HepG2 (cell line): ENCODE data around the gene CAMTA1.

Source experiments
- BHLHE40 ChIP-seq: IDR thresholded peaks from 2 replicates; pipeline ENCODE4 v1.6.1; 2011; ENCODE audit warnings: low read length, improper control_type of control experiment
- CBX2 ChIP-seq, 2 experiments: fragments of 200-600 bp in 1 of 2; sonication (generic); formaldehyde crosslinking in 1 of 2; IDR thresholded peaks; 2 replicates each; pipeline versions ENCODE4 v1.7.0 to v1.8.1; 2018 to 2022; ENCODE audit warnings: low read depth in 2 of 2, low read length in 1 of 2, mild to moderate bottlenecking in 1 of 2, missing genetic modification reagents in 1 of 2
- EP300 ChIP-seq, 3 experiments: sonication (generic) in 1 of 3; formaldehyde crosslinking in 1 of 3; IDR thresholded peaks; 2 replicates each; pipeline versions ENCODE4 v1.5.1 to v1.6.1; 2011 to 2020; ENCODE audit warnings: low read depth in 2 of 3, low read length in 2 of 3, borderline replicate concordance in 1 of 3, improper control_type of control experiment in 1 of 3, mild to moderate bottlenecking in 1 of 3, missing genetic modification reagents in 1 of 3, moderate library complexity in 1 of 3
- FOXJ3 ChIP-seq: sonication (generic); formaldehyde crosslinking; IDR thresholded peaks from 2 replicates; pipeline ENCODE4 v1.4.0; 2020; ENCODE audit warnings: missing genetic modification reagents, mild to moderate bottlenecking, borderline replicate concordance
- HNRNPUL1 ChIP-seq: fragments of 200-400 bp; formaldehyde crosslinking; IDR thresholded peaks from 2 replicates; pipeline ENCODE4 v1.6.1; 2017; ENCODE audit warnings: low read depth, mild to moderate bottlenecking, low read length, moderate library complexity
- TAF1 ChIP-seq: sonication (generic); formaldehyde crosslinking; IDR thresholded peaks from 2 replicates; pipeline ENCODE4 v1.4.0; 2020; ENCODE audit warnings: missing genetic modification reagents
- YY1 ChIP-seq: IDR thresholded peaks from 2 replicates; pipeline ENCODE4 v1.6.1; 2011; ENCODE audit warnings: low read length, low read depth, moderate library complexity, mild to moderate bottlenecking; ENCODE audit not compliant: insufficient read depth, insufficient replicate concordance
- ZBTB42 ChIP-seq: sonication (generic); formaldehyde crosslinking; IDR thresholded peaks from 2 replicates; pipeline ENCODE4 v1.5.0; 2020; ENCODE audit warnings: mild to moderate bottlenecking, missing genetic modification reagents
- ZNF143 ChIP-seq: sonication (generic); formaldehyde crosslinking; IDR thresholded peaks from 2 replicates; pipeline ENCODE4 v1.4.0; 2020; ENCODE audit warnings: missing genetic modification reagents
- ZNF343 ChIP-seq: sonication (generic); formaldehyde crosslinking; IDR thresholded peaks from 2 replicates; pipeline ENCODE4 v1.4.0; 2020; ENCODE audit warnings: mild to moderate bottlenecking, missing genetic modification reagents
- ZNF510 ChIP-seq: sonication (generic); formaldehyde crosslinking; IDR thresholded peaks from 2 replicates; pipeline ENCODE4 v1.4.0; 2020; ENCODE audit warnings: low read depth, mild to moderate bottlenecking, missing genetic modification reagents
- TF ChIP-seq, protein P1 (sequence below): sonication (generic); formaldehyde crosslinking; IDR thresholded peaks from 2 replicates; pipeline ENCODE4 v1.5.0; 2020; ENCODE audit warnings: mild to moderate bottlenecking, missing genetic modification reagents, moderate library complexity
- TF ChIP-seq, protein P2 (sequence below): sonication (generic); formaldehyde crosslinking; IDR thresholded peaks from 2 replicates; pipeline ENCODE4 v1.4.0; 2020; ENCODE audit warnings: missing genetic modification reagents

- TF ChIP-seq ZNF510 (no peak), YY1 (no peak), EP300 (IDR thresholded peaks at IDR 0.05; ENCODE audit: low read depth in 2 of 2, low read length in 2 of 2) (no peak), EP300 (CRISPR knock-in tag; IDR thresholded peaks at IDR 0.05; ENCODE audit: borderline replicate concordance) (no peak), ZNF343 (CRISPR knock-in tag) (no peak), ZBTB42 (CRISPR knock-in tag) (no peak), ZNF143 (CRISPR knock-in tag) (no peak), FOXJ3 (no peak), HNRNPUL1 (no peak), CBX2 (IDR thresholded peaks at IDR 0.05; ENCODE audit: low read depth, low read length) (no peak), CBX2 (CRISPR knock-in tag; IDR thresholded peaks at IDR 0.05; ENCODE audit: low read depth) (no peak), TAF1 (no peak), BHLHE40 (no peak)
- TF ChIP-seq, protein P1, sequence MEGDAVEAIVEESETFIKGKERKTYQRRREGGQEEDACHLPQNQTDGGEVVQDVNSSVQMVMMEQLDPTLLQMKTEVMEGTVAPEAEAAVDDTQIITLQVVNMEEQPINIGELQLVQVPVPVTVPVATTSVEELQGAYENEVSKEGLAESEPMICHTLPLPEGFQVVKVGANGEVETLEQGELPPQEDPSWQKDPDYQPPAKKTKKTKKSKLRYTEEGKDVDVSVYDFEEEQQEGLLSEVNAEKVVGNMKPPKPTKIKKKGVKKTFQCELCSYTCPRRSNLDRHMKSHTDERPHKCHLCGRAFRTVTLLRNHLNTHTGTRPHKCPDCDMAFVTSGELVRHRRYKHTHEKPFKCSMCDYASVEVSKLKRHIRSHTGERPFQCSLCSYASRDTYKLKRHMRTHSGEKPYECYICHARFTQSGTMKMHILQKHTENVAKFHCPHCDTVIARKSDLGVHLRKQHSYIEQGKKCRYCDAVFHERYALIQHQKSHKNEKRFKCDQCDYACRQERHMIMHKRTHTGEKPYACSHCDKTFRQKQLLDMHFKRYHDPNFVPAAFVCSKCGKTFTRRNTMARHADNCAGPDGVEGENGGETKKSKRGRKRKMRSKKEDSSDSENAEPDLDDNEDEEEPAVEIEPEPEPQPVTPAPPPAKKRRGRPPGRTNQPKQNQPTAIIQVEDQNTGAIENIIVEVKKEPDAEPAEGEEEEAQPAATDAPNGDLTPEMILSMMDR (CRISPR knock-in tag): no peak
- TF ChIP-seq, protein P2, sequence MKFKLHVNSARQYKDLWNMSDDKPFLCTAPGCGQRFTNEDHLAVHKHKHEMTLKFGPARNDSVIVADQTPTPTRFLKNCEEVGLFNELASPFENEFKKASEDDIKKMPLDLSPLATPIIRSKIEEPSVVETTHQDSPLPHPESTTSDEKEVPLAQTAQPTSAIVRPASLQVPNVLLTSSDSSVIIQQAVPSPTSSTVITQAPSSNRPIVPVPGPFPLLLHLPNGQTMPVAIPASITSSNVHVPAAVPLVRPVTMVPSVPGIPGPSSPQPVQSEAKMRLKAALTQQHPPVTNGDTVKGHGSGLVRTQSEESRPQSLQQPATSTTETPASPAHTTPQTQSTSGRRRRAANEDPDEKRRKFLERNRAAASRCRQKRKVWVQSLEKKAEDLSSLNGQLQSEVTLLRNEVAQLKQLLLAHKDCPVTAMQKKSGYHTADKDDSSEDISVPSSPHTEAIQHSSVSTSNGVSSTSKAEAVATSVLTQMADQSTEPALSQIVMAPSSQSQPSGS (CRISPR knock-in tag): no peak
These were observed 183.9 kb downstream of the CAMTA1 start for GRCh38 chr1:6969106-6969505.
